ENCODE results near the gene ANXA2R.

DNA sequence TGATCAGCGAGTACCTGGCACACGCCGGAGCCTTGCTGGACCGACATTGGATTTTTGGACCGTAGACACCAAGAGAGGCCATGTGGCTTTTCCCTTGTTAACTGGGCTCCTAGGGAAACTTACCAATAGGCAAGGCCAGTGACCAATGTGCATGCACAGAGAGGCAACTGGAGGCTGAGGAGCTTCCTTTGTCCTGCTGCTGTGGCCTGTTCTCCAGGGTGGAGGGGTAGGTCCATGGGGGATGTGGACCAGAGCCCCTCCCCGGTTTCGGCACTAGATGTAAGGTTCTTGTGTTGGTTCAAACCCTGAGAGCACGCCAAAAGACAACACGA is 34.8 kb upstream of the ANXA2R start:
- TF ChIP-seq CTCF (conservative IDR thresholded peaks at IDR 0.05; ENCODE audit: low read length) (no peak), EZH2phosphoT487 (IDR thresholded peaks at IDR 0.05; ENCODE audit: borderline replicate concordance, low read depth, low read length) (no peak)
